Measurements from ENCODE around the gene PRMT2.

Gene PRMT2

GRCh38 chr21:46635324-46636180 lies at the start of gene PRMT2:
PRMT2 (plus strand) TSS chr21:46635674; CDS start chr21:46636952, 1,278 bp downstream.
- DNase-seq, result peak; percentile 100

GRCh38 chr21:46594276-46594675 lies 41.2 kb upstream of the PRMT2 start:
- DNase-seq, result no peak

- DNase-seq, result no peak
Measured at GRCh38 chr21:46596201-46596600, 39.3 kb upstream of the PRMT2 start.

GRCh38 chr21:46597031-46597430 lies 38.4 kb upstream of the PRMT2 start:
- no peak for DNase-seq

- DNase-seq, result no peak
Measured at GRCh38 chr21:46597896-46598343, 37.6 kb upstream of the PRMT2 start.

- peak; percentile 67 for DNase-seq
Measured at GRCh38 chr21:46598581-46599572, 36.6 kb upstream of the PRMT2 start.

GRCh38 chr21:46600305-46600704 lies 35.2 kb upstream of the PRMT2 start:
- DNase-seq, result no peak

GRCh38 chr21:46600978-46601377 lies 34.5 kb upstream of the PRMT2 start:
- no peak for DNase-seq

GRCh38 chr21:46603228-46603627 lies 32.2 kb upstream of the PRMT2 start:
- DNase-seq, result no peak

- DNase-seq, result no peak
Measured at GRCh38 chr21:46604329-46604974, 31.0 kb upstream of the PRMT2 start.

- DNase-seq, result no peak
Measured at GRCh38 chr21:46604975-46605766, 30.3 kb upstream of the PRMT2 start, which contains the start of gene S100B. S100B (minus strand) TSS chr21:46605082; CDS start chr21:46602415, 2,667 bp downstream.

- DNase-seq, result peak; percentile 86
Measured at GRCh38 chr21:46605767-46606426, 29.6 kb upstream of the PRMT2 start.

- no peak for DNase-seq
Measured at GRCh38 chr21:46606427-46606813, 29.1 kb upstream of the PRMT2 start.

GRCh38 chr21:46607636-46608035 lies 27.8 kb upstream of the PRMT2 start:
- DNase-seq, result no peak

- no peak for DNase-seq
Measured at GRCh38 chr21:46608672-46609111, 26.8 kb upstream of the PRMT2 start.

GRCh38 chr21:46610018-46610701 lies 25.3 kb upstream of the PRMT2 start:
- DNase-seq, result no peak

GRCh38 chr21:46613391-46613790 lies 22.1 kb upstream of the PRMT2 start:
- no peak for DNase-seq

GRCh38 chr21:46616050-46616449 lies 19.4 kb upstream of the PRMT2 start:
- DNase-seq, result no peak

- no peak for DNase-seq
Measured at GRCh38 chr21:46616656-46617055, 18.8 kb upstream of the PRMT2 start.

GRCh38 chr21:46617267-46618051 lies 18.0 kb upstream of the PRMT2 start:
- DNase-seq, result peak; percentile 22

Measured in OCI-M1 (cell line).